H1 (cell line): ENCODE results near the gene BTBD7. TPM values are rescaled to one million over a fixed set of nuclear protein-coding genes. Genes with fewer than 3 reads are reported as not detected.

Experiments
- CTCF ChIA-PET: fragments of 300-600 bp; sonication (Branson Sonifier 250); formaldehyde crosslinking; loops from one replicate; lab custom pipeline; 2021; ENCODE audit not compliant: partially characterized antibody; lab: Charles Lee
- POLR2A ChIA-PET: fragments of 300-600 bp; sonication (Branson Sonifier 250); formaldehyde crosslinking; loops from one replicate; lab custom pipeline; 2021; ENCODE audit warnings: inconsistent platforms; ENCODE audit not compliant: partially characterized antibody; lab: Charles Lee
- DNase-seq, 2 experiments: peaks; one replicate each; pipeline versions ENCODE4 v3.0.0 to v3.0.0-alpha.2; 2010 to 2022; ENCODE audit warnings: low spot score in 2 of 2, low read depth in 1 of 2, mixed read lengths in 1 of 2
- FAIRE-seq: peaks from 2 replicates; lab custom pipeline; 2011; peaks lifted over from hg19 to GRCh38; lab: Jason Lieb, UNC
- H2AFZ ChIP-seq: 2 replicates; pipeline ENCODE4 v1.8.1; 2012; ENCODE audit warnings: low read length, inconsistent platforms
- H2AK5ac ChIP-seq: 2 replicates; pipeline ENCODE4 v1.6.1; 2013; ENCODE audit warnings: low read depth, low read length
- H2BK120ac ChIP-seq: replicated peaks from 2 replicates; pipeline ENCODE3; 2013; ENCODE audit warnings: low read depth, low read length, inconsistent platforms
- H2BK12ac ChIP-seq: 2 replicates; pipeline ENCODE4 v1.6.1; 2013; ENCODE audit warnings: low read depth, low read length
- H2BK15ac ChIP-seq: 2 replicates; pipeline ENCODE4 v1.6.1; 2013; ENCODE audit warnings: low read length
- H2BK20ac ChIP-seq: 2 replicates; pipeline ENCODE4 v1.6.1; 2013; ENCODE audit warnings: low read length
- H2BK5ac ChIP-seq: 2 replicates; pipeline ENCODE4 v1.6.1; 2013; ENCODE audit warnings: low read depth, low read length
- H3K14ac ChIP-seq: 2 replicates; pipeline ENCODE4 v1.6.1; 2013; ENCODE audit warnings: inconsistent platforms; ENCODE audit not compliant: insufficient read length
- H3K18ac ChIP-seq: 2 replicates; pipeline ENCODE4 v1.6.1; 2013; ENCODE audit warnings: low read length; ENCODE audit errors: extremely low read depth
- H3K23ac ChIP-seq: 2 replicates; pipeline ENCODE4 v1.6.1; 2013; ENCODE audit warnings: inconsistent platforms; ENCODE audit not compliant: insufficient read length
- H3K23me2 ChIP-seq: 2 replicates; pipeline ENCODE4 v1.6.1; 2013; ENCODE audit warnings: low read depth, low read length
- H3K27ac ChIP-seq: 2 replicates; pipeline ENCODE4 v1.6.1; 2011; ENCODE audit warnings: low read depth, low read length, inconsistent platforms
- H3K27me3 ChIP-seq, 4 experiments: replicated peaks in 1 of 4; 1 replicate in 1 of 4; 2 replicates in 3 of 4; pipeline versions ENCODE4 v1.6.1 to v1.8.1; 2011 to 2013; ENCODE audit warnings: low read length in 3 of 4, mild to moderate bottlenecking in 3 of 4, inconsistent platforms in 2 of 4, mixed read lengths in 2 of 4, moderate library complexity in 1 of 4; ENCODE audit not compliant: control insufficient read depth in 3 of 4, insufficient read depth in 3 of 4; ENCODE audit errors: extremely low read depth in 1 of 4
- H3K36me3 ChIP-seq, 4 experiments: 2 replicates each; pipeline versions ENCODE4 v1.6.1 to v1.8.1; 2011 to 2013; ENCODE audit warnings: mild to moderate bottlenecking in 4 of 4, low read length in 3 of 4, moderate library complexity in 2 of 4, control low read depth in 1 of 4, inconsistent platforms in 1 of 4; ENCODE audit not compliant: insufficient read depth in 4 of 4, control insufficient read depth in 2 of 4
- H3K4ac ChIP-seq: replicated peaks from 2 replicates; pipeline ENCODE3; 2013; ENCODE audit warnings: low read length, low read depth, mixed read lengths, inconsistent platforms; ENCODE audit not compliant: insufficient read length
- H3K4me1 ChIP-seq, 4 experiments: replicated peaks in 1 of 4; 1 replicate in 1 of 4; 2 replicates in 3 of 4; pipeline versions ENCODE4 v1.6.1 to v1.8.1; 2011 to 2013; ENCODE audit warnings: low read length in 3 of 4, inconsistent platforms in 2 of 4, mixed read lengths in 1 of 4; ENCODE audit not compliant: insufficient read depth in 4 of 4, control insufficient read depth in 3 of 4
- H3K4me2 ChIP-seq, 2 experiments: 2 replicates each; pipeline versions ENCODE4 v1.6.1 to v1.8.1; 2011 to 2013; ENCODE audit warnings: low read depth in 2 of 2, low read length in 2 of 2, control low read depth in 1 of 2, inconsistent platforms in 1 of 2, mild to moderate bottlenecking in 1 of 2; ENCODE audit not compliant: insufficient read depth in 1 of 2
- H3K4me3 ChIP-seq, 4 experiments: fragments of 200-600, 300-600 bp in 1 of 4; sonication (generic), shearing (Covaris generic), sonication (Bioruptor Twin) in 1 of 4; 2 replicates each; pipeline versions ENCODE4 v1.5.1 to v1.8.1; 2011 to 2016; ENCODE audit warnings: low read length in 4 of 4, low read depth in 3 of 4, control low read depth in 2 of 4, inconsistent platforms in 2 of 4, mild to moderate bottlenecking in 2 of 4, mixed read lengths in 1 of 4, moderate library complexity in 1 of 4; ENCODE audit not compliant: insufficient read depth in 2 of 4; ENCODE audit errors: extremely low read depth in 1 of 4
- H3K56ac ChIP-seq: replicated peaks from 2 replicates; pipeline ENCODE3; 2013; ENCODE audit warnings: low read depth, mild to moderate bottlenecking, mixed read lengths, low read length, inconsistent platforms; ENCODE audit not compliant: insufficient read length
- H3K79me1 ChIP-seq: 2 replicates; pipeline ENCODE4 v1.6.1; 2013; ENCODE audit warnings: low read depth, low read length, control low read depth
- H3K79me2 ChIP-seq, 2 experiments: 2 replicates each; pipeline versions ENCODE4 v1.6.1 to v1.8.1; 2012 to 2013; ENCODE audit warnings: low read length in 2 of 2, mild to moderate bottlenecking in 2 of 2, inconsistent platforms in 1 of 2; ENCODE audit not compliant: insufficient read depth in 2 of 2, control insufficient read depth in 1 of 2
- H3K9ac ChIP-seq, 4 experiments: replicated peaks in 1 of 4; 1 replicate in 1 of 4; 2 replicates in 3 of 4; pipeline versions ENCODE4 v1.6.1 to v1.8.1; 2011 to 2013; ENCODE audit warnings: low read depth in 3 of 4, low read length in 3 of 4, control low read depth in 2 of 4, mild to moderate bottlenecking in 2 of 4, moderate library complexity in 2 of 4, inconsistent platforms in 1 of 4; ENCODE audit errors: extremely low read depth in 1 of 4
- H3K9me3 ChIP-seq, 2 experiments: 2 replicates each; pipeline versions ENCODE4 v1.6.1 to v1.8.1; 2012 to 2013; ENCODE audit warnings: mild to moderate bottlenecking in 2 of 2, moderate library complexity in 2 of 2, control low read depth in 1 of 2, inconsistent platforms in 1 of 2, low read depth in 1 of 2, low read length in 1 of 2, mixed read lengths in 1 of 2; ENCODE audit not compliant: insufficient read depth in 2 of 2
- H4K20me1 ChIP-seq, 2 experiments: replicated peaks in 1 of 2; 2 replicates each; pipeline versions ENCODE3 to v1.8.1; 2011 to 2013; ENCODE audit warnings: inconsistent platforms in 2 of 2, low read length in 2 of 2, mild to moderate bottlenecking in 1 of 2; ENCODE audit not compliant: insufficient read depth in 2 of 2, control insufficient read depth in 1 of 2
- H4K5ac ChIP-seq: 2 replicates; pipeline ENCODE4 v1.6.1; 2013; ENCODE audit warnings: low read length, low read depth, mixed read lengths, inconsistent platforms; ENCODE audit not compliant: insufficient read length
- H4K8ac ChIP-seq: 2 replicates; pipeline ENCODE4 v1.8.0; 2013; ENCODE audit warnings: mild to moderate bottlenecking, moderate library complexity, low read length, inconsistent platforms; ENCODE audit not compliant: insufficient read depth; ENCODE audit errors: extremely low read depth
- H4K91ac ChIP-seq: replicated peaks from 2 replicates; pipeline ENCODE3; 2013; ENCODE audit warnings: low read length, mixed read lengths, inconsistent platforms; ENCODE audit not compliant: insufficient read length
- BCL11A ChIP-seq, 2 experiments: IDR thresholded peaks; one replicate each; pipeline ENCODE4 v1.6.1; 2011; ENCODE audit warnings: low read depth in 2 of 2, low read length in 2 of 2, mild to moderate bottlenecking in 2 of 2
- SIX5 ChIP-seq: IDR thresholded peaks from 2 replicates; pipeline ENCODE4 v1.6.1; 2011; ENCODE audit warnings: mild to moderate bottlenecking, low read depth, low read length
- TCF12 ChIP-seq: IDR thresholded peaks from 2 replicates; pipeline ENCODE4 v1.6.1; 2011; ENCODE audit warnings: low read depth, mild to moderate bottlenecking, low read length
- WGBS, 2 experiments: shearing (Covaris generic) in 1 of 2; methylation state at CpG; one replicate each; pipeline versions ENCODE4 v1.1.6 to v1.1.7; 2013 to 2015; ENCODE audit warnings: low lambda C conversion rate in 2 of 2, mixed read lengths in 2 of 2, inconsistent platforms in 1 of 2, low coverage in 1 of 2, missing lambda C conversion rate in 1 of 2; ENCODE audit not compliant: insufficient replicate concordance in 2 of 2, insufficient coverage in 1 of 2, insufficient read length in 1 of 2; ENCODE audit errors: extremely low coverage in 1 of 2, missing lambda C conversion rate in 1 of 2; 5-methylcytosine and 5-hydroxymethylcytosine counted together
- polyA plus RNA-seq, 7 experiments: library from polyadenylated mRNA; depleted of rRNA in 3 of 7; stranded (reverse) in 5 of 7; unstranded in 2 of 7; fragments of >200 nt in 5 of 7; fragments of 200-250 nt in 2 of 7; gene quantifications; 1 replicate in 5 of 7; 2 replicates in 1 of 7; 4 replicates in 1 of 7; pipeline versions ENCODE4 v1.2.1 to v1.2.3, GENCODE V29; 2011 to 2013; ENCODE audit warnings: missing spikeins in 2 of 7, mixed read lengths in 2 of 7
- total RNA-seq: library from RNA; stranded (reverse); fragmentation: NEBNext Ultra II Directional; extraction: Animal tissue kit (Norgen Biotek cat#: 25700); gene quantifications from 2 replicates; pipeline ENCODE4 v1.2.1, GENCODE V29; 2021

BTBD7 gene
- total and polyA plus RNA-seq, 2 of the 8 experiments (the other 6 are each of a cell fraction or from before 2014, with no cell fraction given): 12.1 to 46.1 TPM

DNA sequence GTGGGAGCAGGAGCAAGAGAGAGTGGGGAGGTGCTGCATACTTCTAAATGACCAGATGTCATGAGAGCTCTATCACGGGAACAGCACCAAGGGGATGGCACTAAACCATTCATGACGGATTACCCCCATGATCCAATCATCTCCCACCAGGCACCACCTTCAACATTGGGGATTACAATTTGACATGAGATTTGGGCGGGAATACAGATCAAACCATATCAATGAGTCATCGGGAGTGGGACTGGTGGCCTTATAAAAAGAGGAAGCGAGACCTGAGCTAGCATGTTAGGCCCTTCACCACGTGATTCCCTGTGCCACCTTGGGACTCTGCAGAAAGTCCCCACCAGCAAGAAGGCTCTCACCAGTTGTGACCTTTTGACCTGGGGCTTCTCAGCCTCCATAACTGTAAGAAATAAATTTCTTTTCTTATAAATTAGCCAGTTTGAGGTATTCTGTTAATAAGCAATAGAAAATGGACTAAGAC is 42.9 kb upstream of the BTBD7 start:
- H3K27ac ChIP-seq: no peak overlapping the region
- H4K20me1 ChIP-seq: no peaks in the 10 kb centered on the region
- H2BK12ac ChIP-seq: no peak overlapping the region
- no peaks in the 10 kb centered on the region for H3K23me2 ChIP-seq
- no peak overlapping the region for H2AFZ ChIP-seq
- H3K23ac ChIP-seq: no peak overlapping the region
- no peaks in the 10 kb centered on the region for H3K79me1 ChIP-seq
- no peak overlapping the region for H4K91ac ChIP-seq
- H3K36me3 ChIP-seq: no peaks in the 10 kb centered on the region
- no peaks in the 10 kb centered on the region for H3K79me2 ChIP-seq
- H2BK5ac ChIP-seq: no peak overlapping the region
- ChIA-PET CTCF (interaction anchor here (1.0 kb wide), 1 partner anchor 161 kb away, joined by 3 read pairs; no protein-coding TSS in a partner anchor), POLR2A (no interaction called here)
- H3K4me3 ChIP-seq: no peak overlapping the region
- no peak overlapping the region for H2AK5ac ChIP-seq
- H3K9ac ChIP-seq: no peak overlapping the region
- H3K14ac ChIP-seq: no peak overlapping the region
- 89% methylated on average over 6 of the region's 6 CpGs; no CpG with 5 or more reads in 1 of the 2 experiments for WGBS, 2 experiments
- no peaks in the 10 kb centered on the region for H3K9me3 ChIP-seq
- H3K27me3 ChIP-seq: no peaks in the 10 kb centered on the region
- no peaks in the 10 kb centered on the region for H3K4me1 ChIP-seq
- H2BK15ac ChIP-seq: no peak overlapping the region
- no peak overlapping the region for H4K5ac ChIP-seq
- H3K18ac ChIP-seq: no peak overlapping the region
- H4K8ac ChIP-seq: no peak overlapping the region
- TF ChIP-seq SIX5 (no peak), TCF12 (no peak), BCL11A (IDR thresholded peaks at IDR 0.05; ENCODE audit: low read depth in 2 of 2, low read length in 2 of 2) (no peak)
- FAIRE-seq (no peak), DNase-seq (no peak)
- no peak overlapping the region for H3K56ac ChIP-seq
- no peak overlapping the region for H3K4me2 ChIP-seq
- no peak overlapping the region for H2BK120ac ChIP-seq
- H2BK20ac ChIP-seq: no peak overlapping the region
- H3K4ac ChIP-seq: no peak overlapping the region
